ENCODE results near the gene PLS1.

The PLS1 gene

DNA sequence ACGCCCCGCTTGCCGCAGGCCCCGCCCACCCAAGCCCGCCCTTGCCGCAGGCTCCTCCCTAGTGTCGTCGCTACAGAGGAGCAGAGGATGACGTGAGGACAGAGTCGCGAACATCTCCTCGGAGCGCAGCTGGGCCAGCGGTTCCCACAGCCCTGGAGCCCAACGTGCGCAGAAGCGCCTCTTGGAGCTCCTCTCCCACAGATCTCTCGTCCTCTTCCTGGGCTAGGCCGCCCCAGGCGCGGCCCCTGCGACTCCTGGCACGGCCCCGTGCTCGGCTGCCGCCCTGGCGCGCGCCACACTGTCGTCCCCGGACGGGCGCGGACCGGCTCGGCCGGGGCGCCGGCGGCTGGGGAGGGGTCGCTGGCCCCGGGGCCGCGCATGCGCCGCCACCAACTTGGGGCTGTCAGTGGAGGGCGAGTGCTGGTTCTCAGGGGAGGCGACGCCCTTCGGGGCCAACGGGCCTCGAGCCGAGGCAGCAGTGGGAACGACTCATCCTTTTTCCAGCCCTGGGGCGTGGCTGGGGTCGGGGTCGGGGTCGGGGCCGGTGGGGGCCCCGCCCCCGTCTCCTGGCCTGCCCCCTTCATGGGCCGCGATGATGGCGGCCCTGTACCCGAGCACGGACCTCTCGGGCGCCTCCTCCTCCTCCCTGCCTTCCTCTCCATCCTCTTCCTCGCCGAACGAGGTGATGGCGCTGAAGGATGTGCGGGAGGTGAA, 127.9 kb downstream of the PLS1 start, which contains the start of gene TRPC1:
TRPC1 (plus strand) TSS at position 67 of the 714 bp plus-strand sequence; CDS start at position 593, 526 bp downstream.
- H3K36me3 ChIP-seq (ENCODE audit: control insufficient read depth, low read length) = no peaks in the 10 kb centered on the region
- H3K9me2 ChIP-seq (replicated peaks; ENCODE audit: control insufficient read depth, low read length) = no peaks in the 10 kb centered on the region
- H3K79me2 ChIP-seq (ENCODE audit: control insufficient read depth, low read length) = no peaks in the 10 kb centered on the region
- peaks cover 8% of the 10 kb centered on the region for H3K4me1 ChIP-seq (ENCODE audit: control insufficient read depth, low read length)
- peak within 1 kb of the TSS; percentile 81 for H3K4me2 ChIP-seq (ENCODE audit: low read length)
- 0 out of 2 replicates have a peak, but pooled peaks cover 5% of the 10 kb centered on the region for H3K27me3 ChIP-seq (ENCODE audit: control insufficient read depth, low read length)
- peaks cover 3% of the 10 kb centered on the region; the same call in 1 of the 2 replicates for H3F3A ChIP-seq (ENCODE audit: control insufficient read depth, insufficient read depth)
- H3K27ac ChIP-seq (ENCODE audit: low read depth, low read length) = no peak within 1 kb of the TSS
- no peaks in the 10 kb centered on the region for H3K9me3 ChIP-seq (ENCODE audit: control insufficient read depth, insufficient read depth, low read length)
- H3K4me3 ChIP-seq (ENCODE audit: low read length) = peak within 1 kb of the TSS; percentile 79
- no peaks in the 10 kb centered on the region for H4K20me1 ChIP-seq (ENCODE audit: control insufficient read depth, insufficient read depth, low read depth, low read length)
- TF ChIP-seq EZH2phosphoT487 (IDR thresholded peaks at IDR 0.05; ENCODE audit: borderline replicate concordance, low read length) = no peak
- TF ChIP-seq, protein P1, sequence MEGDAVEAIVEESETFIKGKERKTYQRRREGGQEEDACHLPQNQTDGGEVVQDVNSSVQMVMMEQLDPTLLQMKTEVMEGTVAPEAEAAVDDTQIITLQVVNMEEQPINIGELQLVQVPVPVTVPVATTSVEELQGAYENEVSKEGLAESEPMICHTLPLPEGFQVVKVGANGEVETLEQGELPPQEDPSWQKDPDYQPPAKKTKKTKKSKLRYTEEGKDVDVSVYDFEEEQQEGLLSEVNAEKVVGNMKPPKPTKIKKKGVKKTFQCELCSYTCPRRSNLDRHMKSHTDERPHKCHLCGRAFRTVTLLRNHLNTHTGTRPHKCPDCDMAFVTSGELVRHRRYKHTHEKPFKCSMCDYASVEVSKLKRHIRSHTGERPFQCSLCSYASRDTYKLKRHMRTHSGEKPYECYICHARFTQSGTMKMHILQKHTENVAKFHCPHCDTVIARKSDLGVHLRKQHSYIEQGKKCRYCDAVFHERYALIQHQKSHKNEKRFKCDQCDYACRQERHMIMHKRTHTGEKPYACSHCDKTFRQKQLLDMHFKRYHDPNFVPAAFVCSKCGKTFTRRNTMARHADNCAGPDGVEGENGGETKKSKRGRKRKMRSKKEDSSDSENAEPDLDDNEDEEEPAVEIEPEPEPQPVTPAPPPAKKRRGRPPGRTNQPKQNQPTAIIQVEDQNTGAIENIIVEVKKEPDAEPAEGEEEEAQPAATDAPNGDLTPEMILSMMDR (IDR thresholded peaks at IDR 0.05; ENCODE audit: low read depth, low read length, poor library complexity, severe bottlenecking) = no peak

DNA sequence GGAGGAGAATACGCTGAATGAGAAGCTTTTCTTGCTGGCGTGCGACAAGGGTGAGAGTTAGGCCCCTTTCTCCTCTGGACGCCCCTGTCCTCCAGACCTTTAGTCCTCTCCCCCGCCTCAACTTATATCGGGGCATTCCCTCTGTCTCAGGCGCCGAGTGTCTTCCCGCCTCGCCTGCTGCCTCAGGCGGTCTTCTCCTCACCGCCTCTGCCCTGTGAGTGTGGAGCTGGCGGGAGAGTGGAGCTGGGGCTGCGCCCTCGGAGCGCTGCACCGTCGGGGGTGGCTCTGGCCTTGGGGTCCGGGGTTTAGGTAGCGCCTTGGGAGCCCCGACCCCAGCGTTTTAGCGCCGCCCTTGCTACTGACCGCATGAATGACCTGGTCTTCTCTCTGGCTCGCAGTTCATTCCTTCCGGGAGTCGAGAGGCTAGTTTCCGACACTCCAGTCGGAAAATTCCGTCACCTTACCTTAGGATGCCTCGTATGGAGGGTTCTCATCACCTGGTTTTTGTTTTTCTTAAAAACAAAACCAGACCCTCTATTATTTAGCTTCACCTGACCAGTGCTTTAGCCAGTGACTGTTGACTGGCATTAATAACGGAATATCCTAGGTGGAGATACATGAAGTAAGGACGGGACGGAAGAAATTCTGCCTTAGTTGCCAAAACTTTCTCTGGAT, 128.6 kb downstream of the PLS1 start:
- Histone ChIP-seq H3K9me2 (replicated peaks; ENCODE audit: control insufficient read depth, low read length) (no peaks in the 10 kb centered on the region), H3K4me1 (ENCODE audit: control insufficient read depth, low read length) (peaks cover 8% of the 10 kb centered on the region), H3K36me3 (ENCODE audit: control insufficient read depth, low read length) (no peaks in the 10 kb centered on the region), H3K9me3 (ENCODE audit: control insufficient read depth, insufficient read depth, low read length) (no peaks in the 10 kb centered on the region), H3F3A (ENCODE audit: control insufficient read depth, insufficient read depth) (peaks cover 3% of the 10 kb centered on the region; the same call in 1 of the 2 replicates), H3K4me2 (ENCODE audit: low read length) (peak overlapping the region; percentile 81), H3K27me3 (ENCODE audit: control insufficient read depth, low read length) (0 out of 2 replicates have a peak, but pooled peaks cover 5% of the 10 kb centered on the region), H4K20me1 (ENCODE audit: control insufficient read depth, insufficient read depth, low read depth, low read length) (no peaks in the 10 kb centered on the region), H3K79me2 (ENCODE audit: control insufficient read depth, low read length) (no peaks in the 10 kb centered on the region), H3K4me3 (ENCODE audit: low read length) (peak overlapping the region; percentile 79), H3K27ac (ENCODE audit: low read depth, low read length) (no peak overlapping the region)
- TF ChIP-seq, protein P1 (IDR thresholded peaks at IDR 0.05; ENCODE audit: low read depth, low read length, poor library complexity, severe bottlenecking) = no peak
- no peak for TF ChIP-seq EZH2phosphoT487 (IDR thresholded peaks at IDR 0.05; ENCODE audit: borderline replicate concordance, low read length)

DNA sequence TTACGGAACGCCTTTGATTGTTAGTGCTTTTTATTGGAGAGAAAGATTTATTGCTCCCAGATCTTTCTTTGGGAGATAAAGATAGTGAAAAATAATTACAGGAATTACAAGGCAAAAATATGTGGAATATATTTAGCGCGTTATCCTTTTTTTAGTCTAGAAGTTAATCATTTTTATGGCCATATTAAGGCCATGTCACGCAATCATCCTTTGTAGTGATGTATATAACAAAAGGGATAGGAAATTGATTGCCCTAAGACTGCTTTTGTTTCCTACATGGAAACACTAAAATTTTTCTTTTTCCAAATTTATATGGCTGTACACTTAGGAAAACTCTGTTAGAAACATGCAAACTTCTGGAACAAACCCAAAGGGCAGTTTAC, 129.2 kb downstream of the PLS1 start:
- no peaks in the 10 kb centered on the region for H3K36me3 ChIP-seq (ENCODE audit: control insufficient read depth, low read length)
- H3K4me2 ChIP-seq (ENCODE audit: low read length) = peak overlapping the region; percentile 81
- no peaks in the 10 kb centered on the region for H3K9me2 ChIP-seq (replicated peaks; ENCODE audit: control insufficient read depth, low read length)
- H4K20me1 ChIP-seq (ENCODE audit: control insufficient read depth, insufficient read depth, low read depth, low read length) = no peaks in the 10 kb centered on the region
- no peaks in the 10 kb centered on the region for H3K79me2 ChIP-seq (ENCODE audit: control insufficient read depth, low read length)
- peaks cover 3% of the 10 kb centered on the region; the same call in 1 of the 2 replicates for H3F3A ChIP-seq (ENCODE audit: control insufficient read depth, insufficient read depth)
- H3K4me1 ChIP-seq (ENCODE audit: control insufficient read depth, low read length) = peaks cover 8% of the 10 kb centered on the region
- TF ChIP-seq, protein P1 (IDR thresholded peaks at IDR 0.05; ENCODE audit: low read depth, low read length, poor library complexity, severe bottlenecking) = no peak
- no peak for TF ChIP-seq EZH2phosphoT487 (IDR thresholded peaks at IDR 0.05; ENCODE audit: borderline replicate concordance, low read length)
- no peaks in the 10 kb centered on the region for H3K9me3 ChIP-seq (ENCODE audit: control insufficient read depth, insufficient read depth, low read length)
- H3K4me3 ChIP-seq (ENCODE audit: low read length) = no peak overlapping the region; the same call in 1 of the 2 replicates
- H3K27me3 ChIP-seq (ENCODE audit: control insufficient read depth, low read length) = 0 out of 2 replicates have a peak, but pooled peaks cover 5% of the 10 kb centered on the region
- no peak overlapping the region for H3K27ac ChIP-seq (ENCODE audit: low read depth, low read length)
